ENCODE results near the gene PTPRK. TPM values are rescaled to one million over a fixed set of nuclear protein-coding genes. Genes with fewer than 3 reads are reported as not detected.
"Not testable (repeated sequence)": the region's sequence is repeated elsewhere in the genome, so short reads cannot be mapped to it uniquely, and the experiment has no call there.

The PTPRK gene
- total RNA-seq, 1 experiment from 2014 or later = 24.4 TPM

DNA sequence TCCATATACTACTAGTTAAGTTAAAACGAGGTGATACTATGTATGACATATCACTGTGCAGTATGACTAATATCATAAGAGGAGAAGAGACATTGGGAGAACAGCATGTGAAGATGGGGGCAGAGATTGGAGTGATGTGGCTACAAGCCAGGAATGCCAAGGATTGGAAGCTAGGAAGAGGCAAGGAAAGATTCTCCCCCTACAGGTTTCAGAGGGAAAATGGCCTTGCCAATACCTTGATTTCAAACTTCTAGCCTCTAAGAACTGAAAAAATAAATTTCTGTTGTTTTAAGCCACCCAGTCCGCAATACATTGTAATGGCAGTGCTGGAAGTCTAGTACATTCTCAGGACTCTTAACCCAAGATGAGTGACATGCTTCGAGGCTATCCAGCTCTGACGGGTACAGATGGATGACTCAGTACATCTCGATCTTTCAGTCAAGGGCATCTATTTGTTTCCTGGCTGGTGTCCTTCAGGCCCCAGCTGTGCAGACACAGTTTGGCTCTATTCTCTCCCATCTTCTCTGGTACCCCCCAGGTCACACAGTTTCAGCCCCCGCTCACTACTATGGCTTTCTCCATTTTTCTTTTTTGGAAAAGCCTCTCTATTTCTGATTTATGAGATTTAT, 564.0 kb downstream of the PTPRK start:
- DNase-seq (ENCODE audit: low spot score) = no peak

- no peak for DNase-seq (ENCODE audit: low spot score)
Measured at GRCh38 chr6:127954082-127954481, 566.3 kb downstream of the PTPRK start.

DNA sequence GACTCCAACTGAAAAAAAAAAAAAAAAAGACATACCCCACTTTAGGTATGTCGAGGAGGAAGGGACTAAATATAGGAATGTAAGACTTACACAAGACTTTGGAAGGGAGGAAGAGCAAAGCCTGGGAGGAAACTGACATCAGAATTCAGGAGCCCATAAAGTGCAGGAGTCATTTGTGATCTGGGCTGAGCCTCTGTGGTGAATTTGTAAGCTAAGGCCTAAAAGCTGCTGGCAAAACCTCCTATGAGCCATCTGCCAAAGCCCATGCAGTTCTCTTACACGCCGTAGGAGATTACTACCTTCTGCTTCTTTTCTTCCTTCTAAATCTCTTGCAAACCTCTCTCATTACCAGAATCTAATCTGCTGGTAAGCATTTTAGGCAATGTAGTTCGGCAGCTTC, 567.6 kb downstream of the PTPRK start:
- DNase-seq (ENCODE audit: low spot score) = no peak

GRCh38 chr6:127952176-127952575, 568.2 kb downstream of the PTPRK start:
- DNase-seq (ENCODE audit: low spot score) = no peak

- no peak for DNase-seq (ENCODE audit: low spot score)
Measured at GRCh38 chr6:127951172-127951917, 569.1 kb downstream of the PTPRK start.

GRCh38 chr6:127950566-127951145, 569.7 kb downstream of the PTPRK start:
- no peak for DNase-seq (ENCODE audit: low spot score)

DNA sequence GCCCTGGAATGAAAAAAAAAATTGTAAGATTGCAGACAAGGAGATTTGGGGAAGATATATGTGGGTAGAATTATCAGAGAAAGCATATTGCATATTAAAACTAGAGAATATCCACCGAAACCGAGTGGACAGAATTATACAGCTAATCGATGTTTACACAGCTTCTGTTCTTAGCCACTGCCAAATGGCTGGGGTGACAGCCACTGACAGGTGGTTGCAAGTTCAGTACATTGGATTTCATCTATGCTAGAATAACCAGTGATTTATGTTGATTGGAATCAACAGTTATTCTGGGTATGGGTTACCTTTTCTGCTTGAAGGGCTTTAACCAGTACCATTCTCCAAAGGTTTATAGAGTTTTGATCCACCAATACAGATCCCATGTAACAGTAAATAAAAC, 571.1 kb downstream of the PTPRK start:
- no peak for DNase-seq (ENCODE audit: low spot score)

DNA sequence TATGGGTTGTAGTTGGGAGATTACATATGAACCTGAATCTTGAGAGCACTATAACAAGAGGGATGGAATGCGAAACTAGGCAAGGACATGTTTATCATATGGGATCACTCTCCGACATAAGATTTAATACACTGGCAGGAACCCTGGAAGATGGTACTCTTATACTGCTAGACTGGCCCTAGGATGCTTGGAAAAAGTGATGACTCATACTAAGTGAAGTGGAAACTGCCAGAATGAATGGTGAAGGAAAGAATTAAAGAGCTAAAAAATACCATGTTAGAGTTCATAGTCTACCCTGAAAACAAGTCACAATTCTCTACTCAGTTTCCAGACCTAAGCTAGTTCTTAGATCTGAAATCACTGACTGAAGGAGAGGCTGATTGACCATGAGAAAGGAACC, 574.0 kb downstream of the PTPRK start:
- DNase-seq (ENCODE audit: low spot score) = no peak

DNA sequence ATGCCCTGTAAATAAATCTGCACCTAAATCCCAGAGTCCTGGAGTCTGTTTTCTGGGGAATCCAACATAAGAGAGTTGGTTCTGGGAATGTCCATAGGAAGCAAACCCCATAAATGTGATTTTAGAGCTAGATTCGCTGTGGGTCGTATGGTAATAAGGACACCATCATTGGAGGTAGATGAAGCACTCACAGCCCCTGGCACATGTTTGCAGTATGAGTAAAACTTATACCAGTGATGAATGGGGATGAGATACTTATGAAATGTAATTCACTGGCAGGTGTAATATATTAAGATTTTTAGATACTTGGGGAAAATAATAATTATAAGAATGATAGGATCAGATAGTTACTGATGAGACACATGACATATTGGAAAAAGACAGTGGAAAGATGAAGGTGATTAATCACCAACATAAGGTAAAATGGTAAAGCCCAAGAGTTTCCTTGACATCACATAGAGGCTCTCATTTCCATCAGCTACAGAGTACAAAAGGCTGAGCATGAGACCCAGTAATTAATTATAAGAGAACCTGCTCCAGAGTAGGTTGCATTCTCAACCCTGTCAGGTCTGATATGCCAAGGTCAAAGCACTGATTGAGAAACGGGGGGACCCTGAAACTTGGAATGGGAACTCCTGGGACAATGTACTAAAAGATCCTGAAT, 574.8 kb downstream of the PTPRK start:
- DNase-seq (ENCODE audit: low spot score) = no peak

GRCh38 chr6:127941228-127941627, 579.2 kb downstream of the PTPRK start:
- no peak for DNase-seq (ENCODE audit: low spot score)

GRCh38 chr6:127939442-127940066, 580.8 kb downstream of the PTPRK start:
- no peak for DNase-seq (ENCODE audit: low spot score)

GRCh38 chr6:127938701-127939100, 581.7 kb downstream of the PTPRK start:
- peak; percentile 40 for DNase-seq (ENCODE audit: low spot score)

DNA sequence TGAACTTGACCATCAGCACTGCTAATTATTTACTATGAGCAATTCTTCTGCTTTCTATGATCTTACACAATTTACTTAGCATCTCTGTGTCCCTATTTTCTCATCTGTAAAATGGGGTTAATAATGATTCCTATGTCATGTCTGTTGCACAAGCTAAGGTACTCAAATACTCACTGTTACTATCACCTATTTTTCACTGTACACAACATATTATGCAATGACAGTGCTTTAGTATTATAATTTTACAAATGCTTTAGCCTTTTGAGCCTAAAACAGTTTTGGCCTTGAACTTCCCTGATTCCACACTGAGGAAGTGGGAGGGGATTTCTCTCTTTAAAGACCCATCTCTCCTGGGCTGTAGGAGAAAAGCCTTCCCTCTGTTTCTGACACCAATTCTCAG, 582.7 kb downstream of the PTPRK start:
- no peak for DNase-seq (ENCODE audit: low spot score)

- no peak for DNase-seq (ENCODE audit: low spot score)
Measured at GRCh38 chr6:127937102-127937501, 583.3 kb downstream of the PTPRK start.

GRCh38 chr6:127934956-127935355, 585.4 kb downstream of the PTPRK start:
- no peak for DNase-seq (ENCODE audit: low spot score)

DNA sequence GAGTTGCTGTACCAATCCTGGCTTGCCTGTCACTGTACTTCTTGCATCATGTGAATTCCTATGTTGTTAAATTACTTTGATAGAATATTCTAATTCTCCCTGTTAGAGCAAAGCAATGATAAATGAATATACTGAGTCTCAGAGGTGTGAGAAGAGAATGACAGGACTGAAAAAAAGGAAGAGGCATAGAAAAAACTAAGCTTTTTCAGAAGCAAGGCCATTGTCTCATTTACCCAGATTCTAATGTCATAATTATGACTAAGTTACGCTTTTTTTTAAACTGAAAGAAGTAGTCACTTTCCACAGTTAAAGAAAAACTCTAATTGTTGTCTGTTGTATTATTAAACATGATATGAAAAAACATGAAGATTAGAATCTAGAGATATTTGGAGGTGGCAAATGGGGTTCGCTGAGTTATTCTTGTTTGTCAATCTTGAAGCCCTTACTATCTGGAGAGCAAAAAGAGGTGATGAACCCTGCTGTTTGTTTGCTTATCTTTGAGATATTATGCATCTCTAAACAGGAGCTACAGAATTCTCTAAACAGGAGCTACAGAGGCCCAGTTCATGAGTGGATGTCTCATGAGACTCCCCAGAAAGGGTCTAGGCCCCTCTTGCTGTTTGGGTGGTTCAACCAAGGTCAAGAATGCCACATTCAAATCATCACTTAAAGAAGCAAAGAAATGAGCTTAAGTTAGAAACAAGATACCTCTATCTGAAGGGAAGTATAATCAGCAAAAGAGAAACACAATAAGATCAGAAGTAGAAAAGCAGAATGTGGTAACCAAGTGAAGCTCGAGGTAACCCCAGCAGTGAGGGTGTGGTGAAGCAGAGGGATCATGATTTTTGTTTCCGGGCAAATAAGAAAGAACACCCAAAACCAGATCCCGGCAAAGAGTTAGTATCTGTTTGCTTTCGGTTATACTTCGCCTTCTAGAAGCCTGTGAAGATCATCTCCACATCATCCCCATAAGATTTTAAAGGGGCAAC, 586.3 kb downstream of the PTPRK start:
- DNase-seq (ENCODE audit: low spot score) = no peak

DNA sequence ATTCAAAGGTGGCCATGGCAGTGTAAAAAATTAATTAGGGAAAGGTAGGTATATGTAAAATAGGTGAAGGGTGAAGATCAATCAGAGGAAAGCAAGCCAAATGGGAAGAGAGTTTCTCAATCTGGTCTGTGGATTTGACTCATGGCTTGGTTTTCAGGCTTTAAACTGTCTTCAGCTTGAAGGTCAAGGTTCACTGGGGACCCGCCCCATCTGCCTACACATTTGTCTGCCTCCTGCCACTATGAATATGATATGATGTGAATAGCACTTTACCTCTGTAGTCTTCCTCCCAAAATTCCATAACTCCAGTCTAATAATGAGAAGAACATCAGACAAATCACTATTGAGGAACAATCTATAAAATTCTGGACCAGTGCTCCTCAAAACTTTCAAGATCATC, 587.3 kb downstream of the PTPRK start:
- no peak for DNase-seq (ENCODE audit: low spot score)

DNA sequence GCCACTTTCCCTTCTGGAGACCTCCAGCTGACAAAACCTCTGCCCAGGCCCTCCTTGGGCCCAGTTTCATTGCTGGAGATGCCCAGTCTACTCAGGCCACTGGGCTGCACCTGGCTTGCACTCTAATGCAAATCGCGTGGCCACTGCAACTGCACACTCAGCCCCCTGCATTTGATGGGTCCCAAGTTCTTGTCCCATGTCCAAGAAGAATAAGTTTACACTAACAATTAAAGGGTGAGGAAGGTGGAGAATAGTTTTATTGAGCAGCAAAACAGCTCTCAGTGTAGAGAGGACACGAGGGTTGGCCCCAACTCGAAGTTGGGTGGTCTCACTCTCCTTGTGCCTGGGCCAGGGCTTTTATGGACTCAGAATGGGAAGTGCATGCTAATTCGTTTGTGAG, 587.7 kb downstream of the PTPRK start:
- no peak for DNase-seq (ENCODE audit: low spot score)

DNA sequence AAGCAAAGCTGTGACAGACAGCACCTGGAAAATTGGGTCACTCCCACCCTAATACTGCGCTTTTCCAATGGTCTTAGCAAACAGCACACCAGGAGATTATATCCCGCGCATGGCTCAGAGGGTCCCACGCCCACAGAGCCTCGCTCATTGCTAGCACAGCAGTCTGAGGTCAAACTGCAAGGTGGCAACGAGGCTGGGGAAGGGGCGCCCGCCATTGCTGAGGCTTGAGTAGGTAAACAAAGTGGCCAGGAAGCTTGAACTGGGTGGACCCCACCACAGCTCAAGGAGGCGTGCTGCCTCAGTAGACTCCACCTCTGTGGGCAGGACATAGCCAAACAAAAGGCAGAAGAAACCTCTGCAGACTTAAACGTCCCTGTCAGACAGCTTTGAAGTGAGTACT, 594.0 kb downstream of the PTPRK start:
- DNase-seq (ENCODE audit: low spot score) = not testable (repeated sequence)

DNA sequence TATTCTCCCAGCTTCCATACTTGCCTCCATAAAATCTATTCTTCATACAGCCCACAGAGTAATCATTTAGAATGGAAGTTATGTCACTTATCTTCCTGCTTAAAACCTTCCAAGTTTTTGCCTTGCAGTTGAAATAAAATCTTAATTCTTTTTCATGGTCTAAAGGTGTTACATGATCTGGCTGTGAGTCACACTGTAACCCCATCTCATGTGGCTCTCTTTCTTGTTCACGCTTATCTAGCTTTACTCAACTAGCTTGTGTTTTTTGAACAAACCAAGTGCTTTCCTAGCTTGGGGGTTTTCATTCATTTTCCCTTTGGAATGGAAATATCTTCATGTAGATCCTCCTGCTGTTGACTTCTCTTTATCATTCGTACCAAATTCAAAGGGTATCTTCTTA, 596.0 kb downstream of the PTPRK start:
- DNase-seq (ENCODE audit: low spot score) = no peak

DNA sequence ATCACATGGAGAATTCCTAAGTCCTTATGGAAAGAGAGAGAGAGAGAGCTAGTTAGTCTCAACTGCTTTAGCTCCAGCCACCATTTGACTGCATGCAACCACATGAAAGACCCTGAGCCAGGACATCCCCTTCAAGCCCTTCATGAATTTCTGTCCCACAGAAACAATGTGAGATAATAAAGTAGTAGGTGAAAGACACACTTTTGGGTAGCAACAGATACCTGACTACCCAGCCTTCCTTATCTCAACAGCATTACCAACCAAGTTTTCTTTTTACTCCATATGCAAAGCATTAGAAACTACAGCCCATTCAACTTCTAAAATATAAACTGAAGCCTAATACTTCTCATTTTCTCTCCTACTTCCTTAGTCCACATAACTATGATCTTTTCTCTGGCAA, 596.4 kb downstream of the PTPRK start:
- no peak for DNase-seq (ENCODE audit: low spot score)
